C4-2B (cell line): ENCODE data around the gene TFF2.

Experiments
- CTCF ChIP-seq: fragments of 450-650 bp; conservative IDR thresholded peaks from 2 replicates; pipeline ENCODE4 v1.5.1; 2017; ENCODE audit warnings: mild to moderate bottlenecking
- ZFX ChIP-seq: fragments of 450-650 bp; IDR thresholded peaks from 2 replicates; pipeline ENCODE4 v1.6.1; 2017

- TF ChIP-seq CTCF (no peak), ZFX (no peak)
Observed at GRCh38 chr21:42382915-42383314, 32.1 kb upstream of the TFF2 start.
